ENCODE data around the gene SHISAL2A. TPM values are rescaled to one million over a fixed set of nuclear protein-coding genes. Genes with fewer than 3 reads are reported as not detected.

The SHISAL2A gene
- total and polyA plus RNA-seq, 2 donors (not counting 3 experiments of a cell fraction or from before 2014, with no cell fraction given): not detected

DNA sequence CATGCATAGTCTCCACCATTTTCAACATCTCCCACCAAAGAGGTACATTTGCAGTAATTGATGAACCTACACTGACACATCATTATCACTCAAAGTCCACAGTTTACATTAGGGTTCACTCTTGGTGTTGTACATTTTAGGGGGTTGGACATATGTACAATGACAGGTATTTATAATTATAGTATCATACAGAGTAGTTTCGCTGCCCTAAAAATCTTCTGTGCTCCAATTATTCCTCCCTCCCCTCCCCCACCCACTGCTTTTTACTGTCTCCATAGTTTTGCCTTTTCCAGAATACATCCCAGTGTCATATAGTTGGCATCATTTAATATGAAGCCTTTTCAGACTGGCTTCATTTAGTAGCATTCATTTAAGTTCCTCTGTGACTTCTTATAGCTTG is 51.6 kb downstream of the SHISAL2A start:
- H3K27ac ChIP-seq (ENCODE audit: insufficient read depth, low read depth, low read length): no peak overlapping the region
- H3K27me3 ChIP-seq (ENCODE audit: control insufficient read depth in 2 of 2, insufficient read depth in 2 of 2, low read length in 2 of 2): no peaks in the 10 kb centered on the region
- H3K9me1 ChIP-seq (replicated peaks; ENCODE audit: control insufficient read depth, extremely low read depth, insufficient read depth, low read length): no peaks in the 10 kb centered on the region
- intact Hi-C loops (cut with micrococcal nuclease) (no loop called here), dilution Hi-C loops (cut with MboI; ENCODE audit: extremely low pct_ligation_motif_present, low sequenced_read_pairs) (no loop called here)
- no peak overlapping the region for H3K9ac ChIP-seq (replicated peaks; ENCODE audit: extremely low read depth, insufficient read depth, low read length)
- no TSS peak for BruUV-seq (replicated peaks)
- H3K4me1 ChIP-seq (ENCODE audit: control insufficient read depth, extremely low read depth, insufficient read depth, low read length): no peaks in the 10 kb centered on the region
- H3K4me2 ChIP-seq (ENCODE audit: insufficient read depth, low read length): no peak overlapping the region
- peaks cover 9 to 13% of the 10 kb centered on the region in 2 experiments for H3K36me3 ChIP-seq (ENCODE audit: control insufficient read depth in 2 of 2, extremely low read depth in 1 of 2, insufficient read depth in 2 of 2, low read length in 2 of 2)
- no peaks in the 10 kb centered on the region for H3K79me2 ChIP-seq (ENCODE audit: control insufficient read depth, insufficient read depth, low read length)
- no peak overlapping the region for H2AFZ ChIP-seq (ENCODE audit: low read depth, low read length)
- H3K4me3 ChIP-seq (replicated peaks in 1 of 3; ENCODE audit: insufficient read depth in 1 of 3, low read depth in 1 of 3, low read length in 3 of 3): no peak overlapping the region
- DNase-seq (ENCODE audit: low read depth, low spot score) (no peak), FAIRE-seq (no peak)
- TF ChIP-seq FOS (IDR thresholded peaks at IDR 0.05; ENCODE audit: borderline replicate concordance, insufficient read depth, low read length) (no peak), POLR2A (IDR thresholded peaks at IDR 0.05; ENCODE audit: low read depth, low read length) (no peak), MYC (IDR thresholded peaks at IDR 0.05; ENCODE audit: low read depth, low read length) (no peak), GATA2 (IDR thresholded peaks at IDR 0.05; ENCODE audit: insufficient read depth, insufficient read length, low read depth, low read length) (no peak), EZH2 (IDR thresholded peaks at IDR 0.05; ENCODE audit: borderline replicate concordance, low read depth, low read length, severe bottlenecking) (no peak), POLR2AphosphoS5 (IDR thresholded peaks at IDR 0.05; ENCODE audit: insufficient read depth, low read depth, low read length) (no peak), JUN (IDR thresholded peaks at IDR 0.05; ENCODE audit: borderline replicate concordance, insufficient read depth, insufficient read length, low read depth) (no peak)
- TF ChIP-seq, protein P1, sequence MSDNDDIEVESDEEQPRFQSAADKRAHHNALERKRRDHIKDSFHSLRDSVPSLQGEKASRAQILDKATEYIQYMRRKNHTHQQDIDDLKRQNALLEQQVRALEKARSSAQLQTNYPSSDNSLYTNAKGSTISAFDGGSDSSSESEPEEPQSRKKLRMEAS (IDR thresholded peaks at IDR 0.05; ENCODE audit: insufficient read depth, insufficient read length): no peak
- TF ChIP-seq, protein P2, sequence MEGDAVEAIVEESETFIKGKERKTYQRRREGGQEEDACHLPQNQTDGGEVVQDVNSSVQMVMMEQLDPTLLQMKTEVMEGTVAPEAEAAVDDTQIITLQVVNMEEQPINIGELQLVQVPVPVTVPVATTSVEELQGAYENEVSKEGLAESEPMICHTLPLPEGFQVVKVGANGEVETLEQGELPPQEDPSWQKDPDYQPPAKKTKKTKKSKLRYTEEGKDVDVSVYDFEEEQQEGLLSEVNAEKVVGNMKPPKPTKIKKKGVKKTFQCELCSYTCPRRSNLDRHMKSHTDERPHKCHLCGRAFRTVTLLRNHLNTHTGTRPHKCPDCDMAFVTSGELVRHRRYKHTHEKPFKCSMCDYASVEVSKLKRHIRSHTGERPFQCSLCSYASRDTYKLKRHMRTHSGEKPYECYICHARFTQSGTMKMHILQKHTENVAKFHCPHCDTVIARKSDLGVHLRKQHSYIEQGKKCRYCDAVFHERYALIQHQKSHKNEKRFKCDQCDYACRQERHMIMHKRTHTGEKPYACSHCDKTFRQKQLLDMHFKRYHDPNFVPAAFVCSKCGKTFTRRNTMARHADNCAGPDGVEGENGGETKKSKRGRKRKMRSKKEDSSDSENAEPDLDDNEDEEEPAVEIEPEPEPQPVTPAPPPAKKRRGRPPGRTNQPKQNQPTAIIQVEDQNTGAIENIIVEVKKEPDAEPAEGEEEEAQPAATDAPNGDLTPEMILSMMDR (IDR thresholded peaks at IDR 0.05; ENCODE audit: extremely low read depth in 1 of 2, insufficient read depth in 1 of 2, low read depth in 1 of 2, low read length in 2 of 2): no peak
- CTCF ChIA-PET: interaction anchor here (1.1 kb wide), 1 partner anchor 57 kb away, joined by 3 read pairs; no protein-coding TSS in a partner anchor
- no peaks in the 10 kb centered on the region for H4K20me1 ChIP-seq (replicated peaks; ENCODE audit: control insufficient read depth, extremely low read depth, insufficient read depth, low read length)
- no peaks in the 10 kb centered on the region for H3K9me3 ChIP-seq (replicated peaks; ENCODE audit: control insufficient read depth, insufficient read depth, low read length)
- POLR2A ChIA-PET: no interaction called here

Data from endothelial cell of umbilical vein (primary cell).